Mesendoderm (in vitro differentiated cells): ENCODE data around the gene DST.

ENCODE experiments used
- DNase-seq: peaks from one replicate; pipeline ENCODE4 v3.0.0; 2013
- H2AK5ac ChIP-seq: 2 replicates; pipeline ENCODE4 v1.6.1; 2013; ENCODE audit warnings: low read length, inconsistent platforms
- H2BK120ac ChIP-seq: 2 replicates; pipeline ENCODE4 v1.6.1; 2013; ENCODE audit warnings: low read depth, mild to moderate bottlenecking, low read length, moderate library complexity, mixed read lengths
- H2BK15ac ChIP-seq: replicated peaks from 2 replicates; pipeline ENCODE4 v1.6.1; 2013; ENCODE audit warnings: low read depth, mild to moderate bottlenecking, moderate library complexity
- H2BK5ac ChIP-seq: 2 replicates; pipeline ENCODE4 v1.6.1; 2013; ENCODE audit warnings: low read length, inconsistent platforms
- H3K18ac ChIP-seq: 2 replicates; pipeline ENCODE4 v1.6.1; 2013; ENCODE audit warnings: mild to moderate bottlenecking, low read length, mixed read lengths
- H3K23ac ChIP-seq: one replicate; pipeline ENCODE4 v1.6.1; 2013; ENCODE audit warnings: low read length
- H3K27ac ChIP-seq: 2 replicates; pipeline ENCODE4 v1.5.1; 2013; ENCODE audit warnings: low read depth, mild to moderate bottlenecking, inconsistent platforms, low read length, moderate library complexity
- H3K27me3 ChIP-seq: 2 replicates; pipeline ENCODE4 v1.6.1; 2013; ENCODE audit warnings: low read length, control low read depth, mild to moderate bottlenecking, inconsistent platforms; ENCODE audit not compliant: insufficient read depth, poor library complexity
- H3K36me3 ChIP-seq: 2 replicates; pipeline ENCODE4 v1.6.1; 2013; ENCODE audit warnings: low read length, inconsistent platforms; ENCODE audit not compliant: control insufficient read depth, insufficient read depth
- H3K4ac ChIP-seq: one replicate; pipeline ENCODE4 v1.6.1; 2013; ENCODE audit warnings: low read depth, mild to moderate bottlenecking, low read length, moderate library complexity
- H3K4me1 ChIP-seq: 2 replicates; pipeline ENCODE4 v1.6.1; 2013; ENCODE audit warnings: low read depth, low read length, inconsistent platforms; ENCODE audit not compliant: control insufficient read depth
- H3K4me2 ChIP-seq: 2 replicates; pipeline ENCODE4 v1.6.1; 2013; ENCODE audit warnings: low read length
- H3K4me3 ChIP-seq: 2 replicates; pipeline ENCODE4 v1.5.1; 2013; ENCODE audit warnings: mild to moderate bottlenecking, low read length
- H3K56ac ChIP-seq: one replicate; pipeline ENCODE4 v1.6.1; 2013; ENCODE audit warnings: low read length
- H3K79me1 ChIP-seq: 2 replicates; pipeline ENCODE4 v1.6.1; 2013; ENCODE audit warnings: low read length, inconsistent platforms
- H3K79me2 ChIP-seq: 2 replicates; pipeline ENCODE4 v1.6.1; 2013; ENCODE audit warnings: mild to moderate bottlenecking, low read length; ENCODE audit not compliant: control insufficient read depth, insufficient read depth
- H3K9ac ChIP-seq: 2 replicates; pipeline ENCODE4 v1.6.1; 2013; ENCODE audit warnings: low read length, inconsistent platforms
- H4K5ac ChIP-seq: one replicate; pipeline ENCODE4 v1.6.1; 2013; ENCODE audit warnings: low read length
- H4K8ac ChIP-seq: one replicate; pipeline ENCODE4 v1.6.1; 2013; ENCODE audit warnings: low read depth, mild to moderate bottlenecking, control low read depth, low read length, moderate library complexity
- WGBS: extraction: QIAGEN DNeasy Blood & Tissue Kit; methylation state at CpG from one replicate; pipeline ENCODE4 v1.1.7; 2013; ENCODE audit warnings: low lambda C conversion rate, missing lambda C conversion rate; ENCODE audit not compliant: insufficient coverage; ENCODE audit errors: extremely low coverage; 5-methylcytosine and 5-hydroxymethylcytosine counted together

The DST gene

DNA sequence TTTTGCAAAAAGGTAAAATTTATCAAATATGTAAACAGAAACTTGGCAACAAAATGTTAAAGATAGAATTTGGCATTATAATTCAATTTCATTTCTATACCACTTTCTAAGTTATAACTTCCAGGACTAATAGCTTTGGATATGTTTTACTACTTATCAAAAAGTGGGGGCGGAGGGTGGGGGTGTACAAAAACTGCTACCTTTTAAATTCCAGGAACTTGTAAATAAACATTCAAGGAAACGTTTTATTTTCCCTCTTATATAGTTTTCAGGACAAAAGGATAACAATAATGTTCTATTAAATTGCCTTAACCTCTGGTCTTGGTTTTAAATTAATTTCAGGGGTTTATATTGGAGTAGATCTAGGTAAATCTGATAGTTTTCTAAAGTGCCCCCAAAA lies 103.8 kb downstream of the DST start:
- no peak overlapping the region for H2AK5ac ChIP-seq
- no peak overlapping the region for H3K9ac ChIP-seq
- H3K4me1 ChIP-seq: peaks cover 5% of the 10 kb centered on the region
- no peak overlapping the region for H3K4me2 ChIP-seq
- H3K36me3 ChIP-seq: peaks cover 1% of the 10 kb centered on the region
- no peak overlapping the region for H2BK15ac ChIP-seq
- no peak overlapping the region for H3K56ac ChIP-seq
- no peak overlapping the region for H3K18ac ChIP-seq
- no peak overlapping the region for H2BK120ac ChIP-seq
- no peak overlapping the region for H4K5ac ChIP-seq
- WGBS: no CpG with 5 or more reads among the region's 2 CpGs
- H4K8ac ChIP-seq: no peak overlapping the region
- H3K4me3 ChIP-seq: no peak overlapping the region
- H3K79me2 ChIP-seq: peaks cover 2% of the 10 kb centered on the region
- no peak overlapping the region for H3K23ac ChIP-seq
- no peaks in the 10 kb centered on the region for H3K79me1 ChIP-seq
- no peak overlapping the region for H3K4ac ChIP-seq
- DNase-seq: no peak
- H3K27me3 ChIP-seq: no peaks in the 10 kb centered on the region
- no peak overlapping the region for H2BK5ac ChIP-seq
- H3K27ac ChIP-seq: no peak overlapping the region

DNA sequence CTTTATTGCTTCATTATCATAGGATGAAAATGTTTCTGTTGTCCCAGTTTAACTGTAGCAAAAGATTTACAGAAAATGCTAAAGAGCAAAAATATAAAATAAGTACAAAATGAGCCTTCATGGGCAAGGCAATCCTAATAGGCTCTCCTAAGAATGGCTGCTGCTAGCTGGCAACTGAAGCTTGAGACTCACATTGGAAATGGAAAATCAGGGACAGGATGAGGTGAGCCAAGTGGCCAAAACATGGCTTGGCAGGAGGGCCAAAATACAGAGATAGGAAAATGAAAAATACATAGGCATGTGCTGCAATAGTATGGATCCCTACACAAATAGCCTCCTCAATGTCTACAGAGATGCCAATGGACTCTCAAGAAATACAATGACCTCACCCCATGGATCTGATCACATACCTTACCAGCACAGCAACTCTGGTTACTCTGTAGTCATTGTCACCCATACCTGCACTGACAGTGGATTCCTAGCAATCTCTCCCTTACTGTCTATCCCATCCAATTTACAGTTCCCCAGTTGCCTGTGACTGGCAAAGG lies 105.4 kb downstream of the DST start:
- no peak overlapping the region for H2BK5ac ChIP-seq
- no peak overlapping the region for H3K4me2 ChIP-seq
- H3K23ac ChIP-seq: no peak overlapping the region
- no peak overlapping the region for H3K18ac ChIP-seq
- no peak overlapping the region for H4K8ac ChIP-seq
- no peak overlapping the region for H3K4ac ChIP-seq
- no peak overlapping the region for H3K4me3 ChIP-seq
- H3K79me1 ChIP-seq: no peaks in the 10 kb centered on the region
- DNase-seq: peak; percentile 19
- peaks cover 1% of the 10 kb centered on the region for H3K36me3 ChIP-seq
- H2BK120ac ChIP-seq: no peak overlapping the region
- H4K5ac ChIP-seq: no peak overlapping the region
- H3K9ac ChIP-seq: no peak overlapping the region
- peaks cover 5% of the 10 kb centered on the region for H3K4me1 ChIP-seq
- H3K79me2 ChIP-seq: peaks cover 2% of the 10 kb centered on the region
- no peak overlapping the region for H3K56ac ChIP-seq
- no peak overlapping the region for H2BK15ac ChIP-seq
- H2AK5ac ChIP-seq: no peak overlapping the region
- no peak overlapping the region for H3K27ac ChIP-seq
- no peaks in the 10 kb centered on the region for H3K27me3 ChIP-seq

DNA sequence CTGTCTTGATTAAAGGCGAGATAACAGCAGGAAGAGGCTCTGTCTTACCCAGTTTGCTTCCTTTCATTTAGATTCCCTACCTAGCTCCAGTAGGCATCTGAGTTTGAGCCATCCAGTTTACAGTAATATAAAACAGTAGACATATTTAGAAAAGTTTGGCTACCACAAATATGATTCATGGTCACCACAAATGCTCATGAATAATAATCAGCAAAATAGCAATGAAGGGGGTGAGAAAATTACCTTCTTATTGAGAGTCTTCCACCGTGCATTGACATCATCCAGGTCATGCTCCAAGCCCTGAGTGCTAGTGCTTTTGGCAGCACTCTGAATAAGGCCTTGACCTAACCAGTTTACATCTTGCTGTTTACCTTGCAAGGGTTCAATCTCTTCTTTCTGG lies 106.2 kb downstream of the DST start:
- WGBS: no CpG with 5 or more reads among the region's 2 CpGs

DNA sequence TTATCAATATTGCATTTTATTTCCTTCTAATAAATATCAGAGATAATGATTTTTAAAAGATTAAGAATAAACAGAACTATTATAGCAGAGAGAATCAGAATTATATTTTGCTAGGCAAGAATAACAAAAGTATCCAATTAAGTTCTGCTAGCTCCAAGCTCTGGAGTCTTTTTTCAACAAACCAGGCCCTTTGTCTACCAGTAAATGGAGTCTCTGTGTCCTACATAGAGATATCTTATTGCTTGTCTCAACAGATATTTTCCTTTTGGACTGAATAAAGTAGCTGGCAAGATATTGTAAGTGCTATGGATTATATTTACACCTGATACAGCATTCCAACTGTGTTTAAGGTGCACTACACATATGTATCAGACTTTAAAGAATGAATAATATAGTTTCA lies 107.1 kb downstream of the DST start:
- no peak overlapping the region for H3K9ac ChIP-seq
- no peak overlapping the region for H3K56ac ChIP-seq
- H3K27me3 ChIP-seq: no peaks in the 10 kb centered on the region
- peaks cover 2% of the 10 kb centered on the region for H3K79me2 ChIP-seq
- DNase-seq: no peak
- H2BK5ac ChIP-seq: no peak overlapping the region
- H3K4me3 ChIP-seq: no peak overlapping the region
- no peak overlapping the region for H2BK15ac ChIP-seq
- no peaks in the 10 kb centered on the region for H3K79me1 ChIP-seq
- H2BK120ac ChIP-seq: no peak overlapping the region
- H3K36me3 ChIP-seq: peaks cover 1% of the 10 kb centered on the region
- no peak overlapping the region for H3K4ac ChIP-seq
- H3K18ac ChIP-seq: no peak overlapping the region
- no peak overlapping the region for H3K27ac ChIP-seq
- no peaks in the 10 kb centered on the region for H3K4me1 ChIP-seq
- no peak overlapping the region for H4K8ac ChIP-seq
- H3K4me2 ChIP-seq: no peak overlapping the region
- no peak overlapping the region for H3K23ac ChIP-seq
- no peak overlapping the region for H2AK5ac ChIP-seq
- no peak overlapping the region for H4K5ac ChIP-seq

More for the DNA sequence above, 106.2 kb downstream of the DST start:
- no peak for DNase-seq
- no peaks in the 10 kb centered on the region for H3K27me3 ChIP-seq
- H3K4ac ChIP-seq: no peak overlapping the region
- no peak overlapping the region for H4K5ac ChIP-seq
- H3K56ac ChIP-seq: no peak overlapping the region
- no peak overlapping the region for H3K9ac ChIP-seq
- H2BK15ac ChIP-seq: no peak overlapping the region
- no peak overlapping the region for H2AK5ac ChIP-seq
- H4K8ac ChIP-seq: no peak overlapping the region
- H3K18ac ChIP-seq: no peak overlapping the region
- peaks cover 2% of the 10 kb centered on the region for H3K4me1 ChIP-seq
- H3K4me2 ChIP-seq: no peak overlapping the region
- no peak overlapping the region for H3K23ac ChIP-seq
- no peak overlapping the region for H2BK5ac ChIP-seq
- H3K36me3 ChIP-seq: peaks cover 1% of the 10 kb centered on the region
- no peaks in the 10 kb centered on the region for H3K79me1 ChIP-seq
- H3K4me3 ChIP-seq: no peak overlapping the region
- no peak overlapping the region for H3K27ac ChIP-seq
- peaks cover 2% of the 10 kb centered on the region for H3K79me2 ChIP-seq
- no peak overlapping the region for H2BK120ac ChIP-seq

DNA sequence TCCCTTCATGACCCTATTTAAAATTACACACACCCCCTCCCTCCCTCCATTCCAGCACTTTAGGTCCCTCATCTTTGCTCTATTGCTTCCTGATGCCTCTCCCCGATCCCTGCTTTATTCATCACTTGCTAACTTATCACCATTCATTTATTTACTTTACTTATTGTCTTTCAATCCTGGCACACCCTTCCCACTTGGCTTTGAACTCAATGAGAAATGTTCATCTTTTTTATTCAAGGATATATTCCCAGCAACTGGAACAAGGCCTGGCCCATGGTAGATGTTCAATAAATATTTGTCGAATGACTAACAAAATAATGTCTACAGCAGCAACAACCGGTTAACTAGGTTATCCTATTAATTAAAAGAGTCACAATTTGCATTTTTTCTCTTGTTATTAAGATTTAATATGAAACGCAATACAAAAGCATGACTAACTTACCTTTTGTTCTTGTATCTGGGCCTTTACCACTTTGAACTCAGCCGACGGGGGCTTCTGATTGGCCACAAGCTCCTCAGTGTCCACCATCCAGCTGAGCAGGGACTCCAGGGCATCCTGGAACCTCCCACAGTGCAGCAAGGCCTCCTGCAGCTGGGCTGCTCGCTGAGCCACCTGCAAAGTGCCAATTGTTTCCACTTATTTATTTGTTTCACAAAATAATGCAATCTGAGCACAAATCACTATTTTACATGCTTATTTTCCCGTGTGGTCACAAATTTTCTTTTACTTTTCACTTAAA lies 107.8 kb downstream of the DST start:
- H3K4me2 ChIP-seq: no peak overlapping the region
- H3K18ac ChIP-seq: no peak overlapping the region
- no peaks in the 10 kb centered on the region for H3K27me3 ChIP-seq
- no peak overlapping the region for H3K27ac ChIP-seq
- WGBS: no CpG with 5 or more reads among the region's 8 CpGs
- H3K9ac ChIP-seq: no peak overlapping the region
- no peak overlapping the region for H2AK5ac ChIP-seq
- H2BK120ac ChIP-seq: no peak overlapping the region
- no peak overlapping the region for H2BK5ac ChIP-seq
- H4K5ac ChIP-seq: no peak overlapping the region
- H2BK15ac ChIP-seq: no peak overlapping the region
- H3K79me1 ChIP-seq: no peaks in the 10 kb centered on the region
- no peak overlapping the region for H4K8ac ChIP-seq
- DNase-seq: peak; percentile 13
- no peaks in the 10 kb centered on the region for H3K4me1 ChIP-seq
- no peak overlapping the region for H3K4ac ChIP-seq
- H3K79me2 ChIP-seq: no peaks in the 10 kb centered on the region
- H3K4me3 ChIP-seq: no peak overlapping the region
- H3K56ac ChIP-seq: no peak overlapping the region
- H3K23ac ChIP-seq: no peak overlapping the region
- peaks cover 1% of the 10 kb centered on the region for H3K36me3 ChIP-seq
